ENCODE results near the gene SLC13A3.
A peak's percentile ranks its signal among the peaks of the same experiment; 100 is the strongest.

Gene SLC13A3

GRCh38 chr20:46649965-46650542 is 1.2 kb downstream of the SLC13A3 start:
- DNase-seq = peak; percentile 13

GRCh38 chr20:46649650-46649949 is 1.7 kb downstream of the SLC13A3 start:
- no peak for DNase-seq

GRCh38 chr20:46648903-46649649 is 2.2 kb downstream of the SLC13A3 start:
- no peak for DNase-seq

- peak; percentile 15 for DNase-seq
Observed at GRCh38 chr20:46647469-46647868, 3.8 kb downstream of the SLC13A3 start.

- DNase-seq = no peak
Observed at GRCh38 chr20:46646659-46647380, 4.4 kb downstream of the SLC13A3 start.

GRCh38 chr20:46646122-46646521 is 5.1 kb downstream of the SLC13A3 start:
- no peak for DNase-seq

GRCh38 chr20:46644733-46645132 is 6.5 kb downstream of the SLC13A3 start:
- DNase-seq = no peak

- DNase-seq = no peak
Observed at GRCh38 chr20:46644160-46644559, 7.1 kb downstream of the SLC13A3 start.

GRCh38 chr20:46642969-46643343 is 8.3 kb downstream of the SLC13A3 start:
- no peak for DNase-seq

- peak; percentile 13 for DNase-seq
Observed at GRCh38 chr20:46642265-46642968, 8.8 kb downstream of the SLC13A3 start.

- peak; percentile 26 for DNase-seq
Observed at GRCh38 chr20:46641424-46641823, 9.8 kb downstream of the SLC13A3 start.

- peak; percentile 35 for DNase-seq
Observed at GRCh38 chr20:46640536-46641311, 10.5 kb downstream of the SLC13A3 start.

GRCh38 chr20:46640044-46640443 is 11.2 kb downstream of the SLC13A3 start:
- no peak for DNase-seq

- peak; percentile 9 for DNase-seq
Observed at GRCh38 chr20:46639587-46639986, 11.7 kb downstream of the SLC13A3 start.

- DNase-seq = peak; percentile 9
Observed at GRCh38 chr20:46638898-46639274, 12.4 kb downstream of the SLC13A3 start.

- peak; percentile 38 for DNase-seq
Observed at GRCh38 chr20:46638134-46638897, 12.9 kb downstream of the SLC13A3 start.

- no peak for DNase-seq
Observed at GRCh38 chr20:46637427-46638133, 13.7 kb downstream of the SLC13A3 start.

GRCh38 chr20:46637020-46637419 is 14.2 kb downstream of the SLC13A3 start:
- DNase-seq = peak; percentile 30

- DNase-seq = peak; percentile 11
Observed at GRCh38 chr20:46636514-46636913, 14.7 kb downstream of the SLC13A3 start.

GRCh38 chr20:46635514-46636136 is 15.6 kb downstream of the SLC13A3 start:
- DNase-seq = peak; percentile 19

- DNase-seq = peak; percentile 28
Observed at GRCh38 chr20:46634528-46634927, 16.7 kb downstream of the SLC13A3 start.
